Astrocyte (in vitro differentiated cells and primary cell): ENCODE results near the gene CCR4.

Experiments used
- CTCF ChIP-seq: IDR thresholded peaks from 2 replicates; pipeline ENCODE4 v1.5.1; 2011; ENCODE audit warnings: low read depth, mild to moderate bottlenecking, inconsistent platforms, low read length, moderate library complexity; ENCODE audit not compliant: insufficient read depth
- EZH2 ChIP-seq: IDR thresholded peaks from 2 replicates; pipeline ENCODE4 v1.6.1; 2012; ENCODE audit warnings: mild to moderate bottlenecking, low read length, inconsistent platforms; ENCODE audit not compliant: insufficient read depth

GRCh38 chr3:32952369-32953077 lies 1.1 kb downstream of the CCR4 start:
- TF ChIP-seq CTCF (no peak), EZH2 (no peak)
